ENCODE measurements around the gene MYO10. TPM values are rescaled to one million over a fixed set of nuclear protein-coding genes. Genes with fewer than 3 reads are reported as not detected.

The MYO10 gene
- total RNA-seq, 1 experiment from 2014 or later: 202 TPM

- DNase-seq (ENCODE audit: low spot score): no peak
- no peaks in the 10 kb centered on the region for H3K27me3 ChIP-seq (replicated peaks; ENCODE audit: insufficient read depth, low read depth, low read length, poor library complexity)
- no peaks in the 10 kb centered on the region for H3K9me3 ChIP-seq (ENCODE audit: low read depth, low read length, poor library complexity, severe bottlenecking)
- TF ChIP-seq EZH2 (IDR thresholded peaks at IDR 0.05; ENCODE audit: borderline replicate concordance, low read depth, low read length, poor library complexity, severe bottlenecking): no peak
- TF ChIP-seq CTCF (conservative IDR thresholded peaks at IDR 0.05; ENCODE audit: low read depth, low read length): no peak
- no TSS peak for BruUV-seq (replicated peaks)
- ChIA-PET CTCF (no interaction called here), POLR2A (ENCODE audit: low non-redundant PET) (no interaction called here)
- H3K36me3 ChIP-seq (ENCODE audit: insufficient read depth, low read length, poor library complexity, severe bottlenecking): no peaks in the 10 kb centered on the region
- H3K4me3 ChIP-seq (ENCODE audit: low read depth, low read length, poor library complexity, severe bottlenecking): no peak overlapping the region
- no peak overlapping the region for H3K27ac ChIP-seq (ENCODE audit: low read depth, low read length, poor library complexity, severe bottlenecking)
- intact Hi-C loops (cut with micrococcal nuclease; ENCODE audit: unreplicated experiment): no loop called here
- peaks cover 60% of the 10 kb centered on the region for H3K4me1 ChIP-seq (ENCODE audit: insufficient read depth, low read length, poor library complexity, severe bottlenecking)
Observed at GRCh38 chr5:16903480-16904300, 32.4 kb downstream of the MYO10 start.

GRCh38 chr5:16902846-16903245 lies 33.2 kb downstream of the MYO10 start:
- Histone ChIP-seq H3K9me3 (ENCODE audit: low read depth, low read length, poor library complexity, severe bottlenecking) (no peaks in the 10 kb centered on the region), H3K27me3 (replicated peaks; ENCODE audit: insufficient read depth, low read depth, low read length, poor library complexity) (no peaks in the 10 kb centered on the region), H3K27ac (ENCODE audit: low read depth, low read length, poor library complexity, severe bottlenecking) (no peak overlapping the region), H3K36me3 (ENCODE audit: insufficient read depth, low read length, poor library complexity, severe bottlenecking) (no peaks in the 10 kb centered on the region), H3K4me3 (ENCODE audit: low read depth, low read length, poor library complexity, severe bottlenecking) (no peak overlapping the region), H3K4me1 (ENCODE audit: insufficient read depth, low read length, poor library complexity, severe bottlenecking) (peaks cover 65% of the 10 kb centered on the region)
- no TSS peak for BruUV-seq (replicated peaks)
- intact Hi-C loops (cut with micrococcal nuclease; ENCODE audit: unreplicated experiment): no loop called here
- ChIA-PET POLR2A (ENCODE audit: low non-redundant PET) (no interaction called here), CTCF (no interaction called here)
- no peak for DNase-seq (ENCODE audit: low spot score)
- TF ChIP-seq EZH2 (IDR thresholded peaks at IDR 0.05; ENCODE audit: borderline replicate concordance, low read depth, low read length, poor library complexity, severe bottlenecking): no peak
- TF ChIP-seq CTCF (conservative IDR thresholded peaks at IDR 0.05; ENCODE audit: low read depth, low read length): no peak

GRCh38 chr5:16901021-16901644 lies 35.0 kb downstream of the MYO10 start:
- POLR2A ChIA-PET (ENCODE audit: low non-redundant PET): no interaction called here
- intact Hi-C loops (cut with micrococcal nuclease; ENCODE audit: unreplicated experiment): no loop called here
- Histone ChIP-seq H3K4me1 (ENCODE audit: insufficient read depth, low read length, poor library complexity, severe bottlenecking) (peaks cover 69% of the 10 kb centered on the region), H3K4me3 (ENCODE audit: low read depth, low read length, poor library complexity, severe bottlenecking) (no peak overlapping the region), H3K9me3 (ENCODE audit: low read depth, low read length, poor library complexity, severe bottlenecking) (no peaks in the 10 kb centered on the region), H3K27me3 (replicated peaks; ENCODE audit: insufficient read depth, low read depth, low read length, poor library complexity) (no peaks in the 10 kb centered on the region), H3K36me3 (ENCODE audit: insufficient read depth, low read length, poor library complexity, severe bottlenecking) (no peaks in the 10 kb centered on the region), H3K27ac (ENCODE audit: low read depth, low read length, poor library complexity, severe bottlenecking) (no peak overlapping the region)
- no peak for DNase-seq (ENCODE audit: low spot score)
- no TSS peak for BruUV-seq (replicated peaks)
- no peak for TF ChIP-seq CTCF (conservative IDR thresholded peaks at IDR 0.05; ENCODE audit: low read depth, low read length)
- no peak for TF ChIP-seq EZH2 (IDR thresholded peaks at IDR 0.05; ENCODE audit: borderline replicate concordance, low read depth, low read length, poor library complexity, severe bottlenecking)
- CTCF ChIA-PET: no interaction called here

Data from A673 (cell line).